Stimulated activated CD8-positive, alpha-beta memory T cell treated with anti-CD3 and anti-CD28 coated beads, Interleukin-7, amount 100 ng/mL, for 24 hours (primary cell): ENCODE results near the gene COPS7A.
"Not testable (repeated sequence)": the region's sequence is repeated elsewhere in the genome, so short reads cannot be mapped to it uniquely, and the experiment has no call there.

ENCODE experiments used
- DNase-seq: peaks from one replicate; pipeline ENCODE4 v3.0.0-alpha.2; 2020; ENCODE audit warnings: low read depth

Gene COPS7A

DNA sequence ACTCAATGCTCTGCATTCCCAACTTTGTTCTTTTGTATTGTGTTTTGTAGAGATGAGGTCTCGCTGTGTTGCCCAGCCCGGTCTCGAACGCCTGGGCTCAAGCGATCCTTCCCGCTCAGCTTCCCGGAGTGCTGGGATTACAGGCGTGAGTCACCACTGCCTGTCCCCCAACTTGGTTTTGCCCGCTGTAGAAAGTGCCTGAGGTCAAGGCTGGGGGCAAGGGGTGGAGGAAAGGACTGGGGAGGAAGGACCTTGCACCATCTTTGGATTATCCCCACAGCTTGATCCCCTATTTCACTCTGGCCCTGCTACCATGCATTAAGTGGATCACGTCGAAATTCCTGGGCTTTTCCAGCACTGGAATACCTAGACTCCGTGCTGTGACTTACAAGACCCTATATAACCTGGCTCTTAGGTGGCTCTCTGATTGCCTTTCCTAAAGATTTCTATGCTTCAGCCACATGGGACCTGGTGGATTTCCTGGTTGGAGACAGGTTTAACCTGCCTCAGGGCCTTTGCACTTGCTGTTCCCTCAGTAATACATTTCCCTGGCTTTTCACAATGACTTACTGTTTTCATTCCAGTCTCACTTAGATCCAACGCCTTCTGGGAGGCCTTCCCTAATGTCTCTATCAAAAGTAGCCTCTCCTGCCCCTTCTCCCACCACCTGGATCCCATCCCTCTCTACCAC lies 22.6 kb upstream of the COPS7A start:
- DNase-seq, result no peak

DNA sequence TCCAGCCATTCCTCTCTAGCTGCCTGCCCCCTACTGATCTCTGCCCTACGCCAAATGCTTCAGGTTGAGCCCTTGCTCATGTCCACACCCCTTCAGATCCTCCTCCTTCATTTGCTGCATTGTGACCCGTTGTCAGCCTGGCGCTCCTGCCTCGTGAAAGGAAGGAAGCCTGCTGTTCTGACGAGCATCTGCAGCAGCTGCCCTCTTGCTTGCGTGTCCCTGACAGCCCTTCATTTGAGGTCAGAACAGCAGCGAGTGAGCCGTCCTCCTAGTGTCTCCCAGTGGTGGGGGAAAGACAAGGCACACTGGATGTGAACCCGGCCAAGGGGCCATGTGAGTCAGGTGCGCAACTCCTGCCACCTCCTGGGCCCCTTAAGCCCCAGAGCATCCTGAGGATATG lies 20.2 kb upstream of the COPS7A start:
- DNase-seq, result no peak

- not testable (repeated sequence) for DNase-seq
Measured at GRCh38 chr12:6708351-6708750, 15.5 kb upstream of the COPS7A start.

GRCh38 chr12:6708960-6709394 lies 14.9 kb upstream of the COPS7A start:
- no peak for DNase-seq

GRCh38 chr12:6716031-6716873 lies 7.6 kb upstream of the COPS7A start:
- DNase-seq, result not testable (repeated sequence)

- DNase-seq, result no peak
Measured at GRCh38 chr12:6716874-6717437, 6.9 kb upstream of the COPS7A start.

- no peak for DNase-seq
Measured at GRCh38 chr12:6722863-6723262, 983 bp upstream of the COPS7A start.

GRCh38 chr12:6724409-6724797 lies 557 bp downstream of the COPS7A start:
- DNase-seq, result no peak

DNA sequence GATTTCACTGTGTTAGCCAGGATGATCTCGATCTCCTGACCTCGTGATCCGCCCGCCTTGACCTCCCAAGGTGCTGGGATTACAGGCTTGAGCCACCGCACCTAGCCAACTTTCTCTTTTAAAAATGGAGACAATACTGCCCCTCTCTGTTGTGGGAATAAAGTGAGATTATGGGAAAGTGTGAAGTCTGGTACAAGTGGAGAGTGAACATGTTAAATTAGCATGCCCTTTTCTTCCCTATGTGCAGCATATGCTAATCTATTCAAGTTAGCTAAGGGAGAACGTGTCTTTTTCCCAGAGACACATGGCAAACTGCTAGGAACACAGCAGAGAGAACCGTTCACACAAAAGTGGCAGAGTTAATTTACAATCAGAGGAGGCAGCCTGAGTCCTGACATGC lies 1.5 kb downstream of the COPS7A start:
- no peak for DNase-seq

DNA sequence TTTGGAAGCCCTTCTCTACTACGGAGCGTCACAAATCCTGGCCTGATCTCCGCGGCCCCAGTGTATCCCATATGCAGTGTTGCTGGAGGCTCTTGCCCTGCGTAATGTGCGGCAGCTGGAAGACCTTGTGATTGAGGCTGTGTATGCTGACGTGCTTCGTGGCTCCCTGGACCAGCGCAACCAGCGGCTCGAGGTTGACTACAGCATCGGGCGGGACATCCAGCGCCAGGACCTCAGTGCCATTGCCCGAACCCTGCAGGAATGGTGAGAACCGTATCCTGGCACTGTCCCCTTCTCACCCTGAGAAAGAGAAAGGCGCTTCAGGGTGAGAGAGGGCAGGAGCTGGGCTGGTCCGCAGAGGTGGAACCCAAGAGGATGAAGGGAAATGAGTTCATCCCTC lies 5.3 kb downstream of the COPS7A start:
- DNase-seq, result no peak

- no peak for DNase-seq
Measured at GRCh38 chr12:6730169-6730568, 6.3 kb downstream of the COPS7A start.

GRCh38 chr12:6734506-6735387 lies 10.9 kb downstream of the COPS7A start:
- no peak for DNase-seq

- DNase-seq, result no peak
Measured at GRCh38 chr12:6735448-6736191, 11.8 kb downstream of the COPS7A start.

- no peak for DNase-seq
Measured at GRCh38 chr12:6736754-6737153, 12.9 kb downstream of the COPS7A start.

GRCh38 chr12:6742080-6742479 lies 18.2 kb downstream of the COPS7A start:
- DNase-seq, result not testable (repeated sequence)

DNA sequence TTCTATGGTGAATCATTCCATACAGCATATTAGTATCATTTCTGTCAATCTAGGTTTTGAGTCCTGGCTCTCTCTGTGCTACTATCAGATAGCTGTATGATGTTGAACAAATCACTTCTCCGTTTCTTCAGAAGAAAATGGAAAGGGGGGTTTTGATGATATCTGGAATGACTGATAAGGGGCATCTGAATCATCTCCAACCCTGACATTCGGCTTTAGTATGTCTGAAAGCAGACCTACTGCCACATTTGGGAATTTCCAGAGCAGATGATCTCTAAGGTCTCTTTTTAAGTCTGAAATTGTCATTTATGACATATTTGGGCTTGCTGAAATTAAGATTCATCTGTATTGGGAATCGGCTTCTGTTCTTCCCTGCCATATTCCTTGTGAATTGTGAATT lies 19.0 kb downstream of the COPS7A start:
- DNase-seq, result no peak

GRCh38 chr12:6743300-6743699 lies 19.5 kb downstream of the COPS7A start:
- DNase-seq, result not testable (repeated sequence)

DNA sequence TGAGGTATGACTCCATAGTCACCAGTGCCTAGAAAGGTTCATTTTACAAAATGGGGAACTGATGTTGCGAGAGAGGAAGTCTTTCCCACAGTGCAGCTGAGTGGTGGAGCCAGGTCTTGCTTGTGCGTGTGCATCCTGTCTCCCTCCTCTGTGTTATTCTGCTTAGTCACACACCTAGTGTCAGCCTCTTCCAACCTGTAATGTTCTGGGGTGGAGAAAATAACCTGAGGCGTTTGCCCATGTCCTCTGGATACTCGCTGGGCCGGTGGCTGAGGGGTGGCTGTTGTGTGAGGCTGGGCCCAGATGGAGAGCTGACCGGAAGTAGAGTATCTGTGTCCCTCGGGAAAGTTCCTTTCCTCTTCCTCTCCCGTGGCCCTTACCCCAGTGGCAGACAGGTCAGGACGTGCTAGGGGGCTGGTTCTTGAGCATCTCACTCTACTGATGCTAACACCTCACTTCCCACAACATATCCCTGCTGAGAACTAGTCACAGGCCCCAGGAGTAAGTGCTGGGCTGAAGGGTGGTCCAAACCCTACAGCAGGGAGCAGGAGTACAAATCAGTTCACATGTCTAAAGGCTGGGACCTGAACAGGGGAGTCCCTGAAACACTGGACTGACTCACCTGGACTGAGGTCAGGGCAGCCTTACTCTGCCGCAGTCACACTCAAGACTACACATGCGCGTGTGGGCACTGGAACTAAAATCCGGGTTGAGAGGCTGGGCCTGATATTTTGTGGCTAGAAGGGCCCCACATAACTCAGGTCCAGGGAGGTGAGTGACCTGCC lies 22.1 kb downstream of the COPS7A start:
- no peak for DNase-seq

DNA sequence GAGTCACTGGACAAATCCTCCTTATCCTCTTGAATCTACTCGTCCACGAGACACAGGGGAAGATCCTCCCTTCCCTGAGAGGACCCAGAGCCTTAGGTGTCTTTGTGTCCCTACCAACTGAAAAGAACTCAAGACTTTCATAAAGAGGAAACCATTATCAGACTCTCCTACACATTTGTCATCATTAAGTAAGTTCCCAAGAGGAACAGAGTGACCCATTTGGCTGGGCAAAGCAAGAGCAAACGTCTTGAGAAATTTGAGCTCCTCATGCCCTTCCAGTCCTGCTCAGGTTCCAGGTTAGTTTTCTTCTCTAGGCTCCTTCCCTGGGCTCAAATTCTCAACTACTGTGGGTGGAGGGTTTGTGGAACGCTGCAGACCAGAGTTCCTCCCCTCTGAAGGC lies 23.4 kb downstream of the COPS7A start:
- no peak for DNase-seq

GRCh38 chr12:6748761-6749160 lies 24.9 kb downstream of the COPS7A start:
- DNase-seq, result no peak

DNA sequence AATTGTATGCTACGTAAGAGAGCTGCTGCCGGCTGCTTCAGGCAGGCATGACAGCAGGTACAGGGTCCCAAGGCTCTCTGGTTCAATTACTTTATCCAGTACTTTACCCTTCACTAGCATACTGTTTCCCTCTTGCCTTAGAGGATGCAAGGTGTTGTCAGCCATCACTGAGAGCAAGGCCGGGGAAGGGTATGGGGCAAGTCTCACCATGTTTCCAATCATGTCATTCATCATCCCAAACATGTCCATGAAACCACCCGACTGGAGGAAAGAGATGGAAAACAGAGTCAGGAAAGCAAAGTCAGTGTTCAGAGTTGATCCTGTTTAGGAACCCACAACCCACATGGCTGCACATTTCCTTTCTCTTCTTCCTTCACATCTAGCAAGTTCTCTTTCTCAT lies 26.7 kb downstream of the COPS7A start:
- DNase-seq, result no peak
